HCT116 (cell line): ENCODE measurements around the gene MAPK7. TPM values are rescaled to one million over a fixed set of nuclear protein-coding genes. Genes with fewer than 3 reads are reported as not detected.

Source experiments
- ATAC-seq: fragments of 200-7000 bp; cut with Tn5 transposase; 2 replicates; pipeline ENCODE4 v1.9.1; 2020; ENCODE audit warnings: mild to moderate bottlenecking, moderate library complexity
- BruUV-seq: library from RNA; stranded (reverse); fragments of 400-500 nt; replicated peaks from 2 replicates; lab custom pipeline; 2021; lab: Mats Ljungman, UMichigan
- CTCF ChIA-PET: fragments of 300-600 bp; sonication (Branson Sonifier 250); formaldehyde crosslinking; loops from one replicate; lab custom pipeline; 2021; ENCODE audit warnings: antibody characterized with exemption; lab: Charles Lee
- POLR2A ChIA-PET: fragments of 300-600, 350-600 bp; sonication (Branson Sonifier 250); formaldehyde crosslinking; loops from one replicate; lab custom pipeline; 2021; ENCODE audit warnings: antibody characterized with exemption; lab: Charles Lee
- RAD21 ChIA-PET, 2 experiments: fragments of 300-600 bp; sonication (Branson Sonifier 250); formaldehyde crosslinking; loops; one replicate each; lab custom pipeline; 2023; ENCODE audit warnings: low total read pairs in 2 of 2; ENCODE audit not compliant: uncharacterized antibody in 2 of 2, unreplicated experiment in 2 of 2, low non-redundant PET in 1 of 2; lab: Charles Lee
- DNase-seq: peaks from one replicate; pipeline ENCODE4 v3.0.0-alpha.2; 2010; ENCODE audit warnings: low read depth, low spot score
- H2AFZ ChIP-seq: fragments of 200-600 bp; shearing (Covaris generic), sonication (generic); 2 replicates; pipeline ENCODE4 v1.6.1; 2017; ENCODE audit warnings: low read depth, mixed run types, mixed read lengths, antibody characterized with exemption, low read length; ENCODE audit not compliant: poor library complexity, severe bottlenecking
- H3K27ac ChIP-seq: 2 replicates; pipeline ENCODE4 v1.5.1; 2012; ENCODE audit warnings: low read depth, low read length
- H3K27me3 ChIP-seq: fragments of 200-600 bp; sonication (generic); 2 replicates; pipeline ENCODE4 v1.6.1; 2016; ENCODE audit warnings: mixed run types, low read length, mixed read lengths; ENCODE audit not compliant: insufficient read depth
- H3K36me3 ChIP-seq, 2 experiments: fragments of 200-500 bp in 1 of 2; fragments of 200-600 bp in 1 of 2; sonication (Bioruptor generic) in 1 of 2; sonication (generic) in 1 of 2; 2 replicates each; pipeline versions ENCODE4 v1.5.1 to v1.6.1; 2014 to 2016; ENCODE audit warnings: low read length in 2 of 2, inconsistent platforms in 1 of 2, mixed read lengths in 1 of 2, mixed run types in 1 of 2; ENCODE audit not compliant: insufficient read depth in 2 of 2, control insufficient read depth in 1 of 2
- H3K4me1 ChIP-seq, 2 experiments: fragments of 200-600 bp in 1 of 2; sonication (generic) in 1 of 2; 2 replicates each; pipeline versions ENCODE4 v1.5.1 to v1.6.1; 2012 to 2017; ENCODE audit warnings: low read length in 2 of 2, inconsistent platforms in 1 of 2, mild to moderate bottlenecking in 1 of 2, mixed read lengths in 1 of 2, mixed run types in 1 of 2, moderate library complexity in 1 of 2; ENCODE audit not compliant: insufficient read depth in 2 of 2, control insufficient read depth in 1 of 2
- H3K4me2 ChIP-seq: fragments of 200-600 bp; sonication (generic); 2 replicates; pipeline ENCODE4 v1.6.1; 2017; ENCODE audit warnings: mixed run types, low read length, mixed read lengths
- H3K4me3 ChIP-seq, 2 experiments: fragments of 200-600 bp in 1 of 2; sonication (generic) in 1 of 2; replicated peaks in 1 of 2; 2 replicates each; pipeline ENCODE4 v1.5.1; 2011 to 2016; ENCODE audit warnings: low read length in 2 of 2, control low read depth in 1 of 2, low read depth in 1 of 2, mild to moderate bottlenecking in 1 of 2, mixed read lengths in 1 of 2, mixed run types in 1 of 2
- H3K79me2 ChIP-seq: fragments of 200-600 bp; sonication (generic); 2 replicates; pipeline ENCODE4 v1.6.1; 2017; ENCODE audit warnings: mild to moderate bottlenecking, mixed run types, low read length, moderate library complexity, mixed read lengths; ENCODE audit not compliant: insufficient read depth
- H3K9ac ChIP-seq: fragments of 200-600 bp; sonication (generic); 2 replicates; pipeline ENCODE4 v1.6.1; 2016; ENCODE audit warnings: low read length, mixed read lengths
- H3K9me2 ChIP-seq: fragments of 200-600 bp; sonication (generic), shearing (Covaris generic); 2 replicates; pipeline ENCODE4 v1.6.1; 2017; ENCODE audit warnings: mixed run types, mild to moderate bottlenecking, moderate library complexity; ENCODE audit not compliant: insufficient read depth
- H3K9me3 ChIP-seq, 2 experiments: fragments of 200-500 bp in 1 of 2; fragments of 200-600 bp in 1 of 2; sonication (Bioruptor generic) in 1 of 2; sonication (generic) in 1 of 2; 2 replicates each; pipeline ENCODE4 v1.6.1; 2014 to 2017; ENCODE audit warnings: low read length in 2 of 2, mixed read lengths in 2 of 2, inconsistent platforms in 1 of 2, low read depth in 1 of 2, mild to moderate bottlenecking in 1 of 2, mixed run types in 1 of 2, moderate library complexity in 1 of 2; ENCODE audit not compliant: control insufficient read depth in 1 of 2, insufficient read depth in 1 of 2
- H4K20me1 ChIP-seq: fragments of 200-600 bp; sonication (generic), shearing (Covaris generic); 2 replicates; pipeline ENCODE4 v1.6.1; 2017; ENCODE audit warnings: mixed run types, mild to moderate bottlenecking, moderate library complexity; ENCODE audit not compliant: insufficient read depth
- CBX3 ChIP-seq: IDR thresholded peaks from 2 replicates; pipeline ENCODE4 v1.6.1; 2012; ENCODE audit warnings: low read depth
- CEBPB ChIP-seq: IDR thresholded peaks from 2 replicates; pipeline ENCODE4 v1.6.1; 2012; ENCODE audit warnings: low read depth
- CTCF ChIP-seq, 3 experiments: fragments of 200-600 bp in 1 of 3; sonication (generic) in 1 of 3; IDR thresholded peaks in 2 of 3; conservative IDR thresholded peaks in 1 of 3; 2 replicates each; pipeline ENCODE4 v1.5.1; 2012 to 2017; ENCODE audit warnings: low read depth in 2 of 3, low read length in 2 of 3, antibody characterized with exemption in 1 of 3, borderline replicate concordance in 1 of 3, control low read depth in 1 of 3, mild to moderate bottlenecking in 1 of 3, mixed read lengths in 1 of 3, mixed run types in 1 of 3, moderate library complexity in 1 of 3; ENCODE audit not compliant: insufficient read depth in 1 of 3
- ELF1 ChIP-seq: IDR thresholded peaks from 2 replicates; pipeline ENCODE4 v1.6.1; 2012; ENCODE audit warnings: low read depth, borderline replicate concordance
- EZH2 ChIP-seq: fragments of 200-600 bp; sonication (generic); IDR thresholded peaks from 2 replicates; pipeline ENCODE4 v1.6.1; 2017; ENCODE audit warnings: antibody characterized with exemption, mixed run types
- FOSL1 ChIP-seq: IDR thresholded peaks from 2 replicates; pipeline ENCODE4 v1.6.1; 2012; ENCODE audit warnings: low read depth
- MAX ChIP-seq: IDR thresholded peaks from 2 replicates; pipeline ENCODE4 v1.6.1; 2012
- POLR2A ChIP-seq: IDR thresholded peaks from 2 replicates; pipeline ENCODE4 v1.7.0; 2011; ENCODE audit warnings: borderline replicate concordance; ENCODE audit not compliant: insufficient read depth, insufficient read length; ENCODE audit errors: extremely low read depth
- SP1 ChIP-seq: IDR thresholded peaks from 2 replicates; pipeline ENCODE4 v1.6.1; 2012; ENCODE audit warnings: low read depth
- SRF ChIP-seq: IDR thresholded peaks from 2 replicates; pipeline ENCODE4 v1.6.1; 2012; ENCODE audit warnings: low read depth
- TCF7L2 ChIP-seq: IDR thresholded peaks from 2 replicates; pipeline ENCODE4 v1.7.0; 2011; ENCODE audit warnings: borderline replicate concordance, inconsistent platforms; ENCODE audit not compliant: insufficient read depth, insufficient read length; ENCODE audit errors: extremely low read depth
- ZBTB33 ChIP-seq: IDR thresholded peaks from 2 replicates; pipeline ENCODE4 v1.6.1; 2011; ENCODE audit warnings: mild to moderate bottlenecking, low read length, moderate library complexity; ENCODE audit not compliant: insufficient replicate concordance; ENCODE audit errors: extremely low read depth
- ZFX ChIP-seq: fragments of 450-650 bp; IDR thresholded peaks from 2 replicates; pipeline ENCODE4 v1.6.1; 2017
- ZNF274 ChIP-seq: fragments of 200-500 bp; sonication (Bioruptor generic); IDR thresholded peaks from 2 replicates; pipeline ENCODE4 v1.6.1; 2014; ENCODE audit warnings: mild to moderate bottlenecking, low read depth, low read length, inconsistent platforms
- intact Hi-C: fragments of 100-400 bp; cut with micrococcal nuclease; formaldehyde crosslinking; loops from 2 replicates; pipeline ENCODE4 v1.10.0; 2022
- total RNA-seq: library from RNA; stranded (reverse); gene quantifications from one replicate; pipeline ENCODE4 v1.2.1, GENCODE V29; 2021; ENCODE audit not compliant: unreplicated experiment

MAPK7 gene
- total RNA-seq, 1 experiment from 2014 or later, result 15.3 TPM

GRCh38 chr17:19388791-19389785 lies 10.8 kb downstream of the MAPK7 start (continued):
- TF ChIP-seq ELF1, result no peak
- TF ChIP-seq CBX3, result no peak

GRCh38 chr17:19390951-19391350 lies 12.7 kb downstream of the MAPK7 start:
- no peak overlapping the region for H3K4me3 ChIP-seq
- no peak overlapping the region for H2AFZ ChIP-seq
- POLR2A ChIA-PET, result no interaction called here
- no peak overlapping the region for H3K9ac ChIP-seq
- TF ChIP-seq ZFX (no peak), FOSL1 (no peak), MAX (no peak), ELF1 (no peak), ZNF274 (no peak), CTCF (IDR thresholded peaks at IDR 0.05 in 2 of 3, conservative IDR thresholded peaks at IDR 0.05 in 1 of 3; ENCODE audit: borderline replicate concordance in 1 of 3, insufficient read depth in 1 of 3, low read depth in 2 of 3, low read length in 2 of 3) (no peak), TCF7L2 (no peak), ZBTB33 (no peak), POLR2A (no peak), SRF (no peak), CEBPB (no peak), EZH2 (no peak), SP1 (no peak)
- DNase-seq (no peak), ATAC-seq (no peak)
- RAD21 ChIA-PET, result no interaction called here
- H3K27ac ChIP-seq, result no peak overlapping the region
- H3K4me2 ChIP-seq, result no peak overlapping the region
- no peaks in the 10 kb centered on the region for H3K27me3 ChIP-seq
- H3K79me2 ChIP-seq, result no peaks in the 10 kb centered on the region
- H3K9me2 ChIP-seq, result no peaks in the 10 kb centered on the region
- CTCF ChIA-PET, result no interaction called here
- H3K36me3 ChIP-seq, result no peaks in the 10 kb centered on the region
- BruUV-seq, result no TSS peak
- H4K20me1 ChIP-seq, result no peaks in the 10 kb centered on the region
- intact Hi-C loops, result no loop called here
- H3K9me3 ChIP-seq, result no peaks in the 10 kb centered on the region
- H3K4me1 ChIP-seq, result peaks cover 0 to 19% of the 10 kb centered on the region in 2 experiments; a peak in 2 of 4 replicates
